ENCODE measurements around the gene KDELR3. TPM values are rescaled to one million over a fixed set of nuclear protein-coding genes. Genes with fewer than 3 reads are reported as not detected.

The KDELR3 gene
- total RNA-seq, 1 donor from 2014 or later = 72.6 TPM

DNA sequence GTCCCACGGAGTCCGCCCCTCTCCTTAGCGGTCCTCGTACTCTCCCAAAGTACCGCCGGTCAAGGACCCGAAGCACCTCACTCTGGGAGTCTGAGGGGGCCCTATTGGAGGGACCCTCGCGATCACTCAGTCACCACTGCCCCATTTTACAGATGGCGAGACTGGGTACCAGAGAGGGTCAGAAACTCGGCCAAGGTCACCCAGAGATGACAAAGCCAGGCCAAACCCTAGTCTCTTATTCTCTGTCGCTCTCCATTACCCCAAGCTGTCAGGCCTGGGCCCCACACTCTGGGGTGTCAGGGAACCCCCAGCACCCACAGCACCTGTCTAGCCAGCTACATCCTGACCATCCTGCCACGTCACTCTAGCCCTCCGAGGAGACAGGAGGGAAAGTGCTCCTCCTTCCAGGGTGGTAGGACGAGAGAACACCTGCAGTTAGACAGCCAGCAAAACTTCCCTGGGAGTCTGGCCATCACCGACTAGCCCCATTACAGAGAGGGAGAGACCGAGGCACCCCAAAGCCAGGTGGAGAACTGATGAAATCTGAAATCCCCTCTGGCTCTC, 11.5 kb upstream of the KDELR3 start:
- Histone ChIP-seq H3K36me3 (ENCODE audit: insufficient read depth, low read length) (no peaks in the 10 kb centered on the region), H3K79me2 (ENCODE audit: insufficient read depth, low read length) (no peaks in the 10 kb centered on the region), H3K4me2 (ENCODE audit: low read length) (peak overlapping the region; percentile 79), H3K9ac (ENCODE audit: low read length) (no peak overlapping the region), H3K9me3 (ENCODE audit: insufficient read depth, low read depth, low read length) (no peaks in the 10 kb centered on the region), H4K20me1 (ENCODE audit: insufficient read depth, low read length) (peaks cover 13% of the 10 kb centered on the region), H3K4me1 (ENCODE audit: insufficient read depth, low read length) (peaks cover 7% of the 10 kb centered on the region), H3K27me3 (ENCODE audit: insufficient read depth, low read length) (peaks cover 73% of the 10 kb centered on the region), H3K27ac (ENCODE audit: low read depth, low read length) (no peak overlapping the region), H3K4me3 (ENCODE audit: insufficient read depth, low read depth, low read length) (no peak overlapping the region), H2AFZ (ENCODE audit: low read depth, low read length) (no peak overlapping the region)
- DNase-seq (ENCODE audit: low read depth) (no peak), FAIRE-seq (no peak)
- no peak for TF ChIP-seq EZH2 (IDR thresholded peaks at IDR 0.05; ENCODE audit: insufficient read depth, low read length)
- TF ChIP-seq, protein P1, sequence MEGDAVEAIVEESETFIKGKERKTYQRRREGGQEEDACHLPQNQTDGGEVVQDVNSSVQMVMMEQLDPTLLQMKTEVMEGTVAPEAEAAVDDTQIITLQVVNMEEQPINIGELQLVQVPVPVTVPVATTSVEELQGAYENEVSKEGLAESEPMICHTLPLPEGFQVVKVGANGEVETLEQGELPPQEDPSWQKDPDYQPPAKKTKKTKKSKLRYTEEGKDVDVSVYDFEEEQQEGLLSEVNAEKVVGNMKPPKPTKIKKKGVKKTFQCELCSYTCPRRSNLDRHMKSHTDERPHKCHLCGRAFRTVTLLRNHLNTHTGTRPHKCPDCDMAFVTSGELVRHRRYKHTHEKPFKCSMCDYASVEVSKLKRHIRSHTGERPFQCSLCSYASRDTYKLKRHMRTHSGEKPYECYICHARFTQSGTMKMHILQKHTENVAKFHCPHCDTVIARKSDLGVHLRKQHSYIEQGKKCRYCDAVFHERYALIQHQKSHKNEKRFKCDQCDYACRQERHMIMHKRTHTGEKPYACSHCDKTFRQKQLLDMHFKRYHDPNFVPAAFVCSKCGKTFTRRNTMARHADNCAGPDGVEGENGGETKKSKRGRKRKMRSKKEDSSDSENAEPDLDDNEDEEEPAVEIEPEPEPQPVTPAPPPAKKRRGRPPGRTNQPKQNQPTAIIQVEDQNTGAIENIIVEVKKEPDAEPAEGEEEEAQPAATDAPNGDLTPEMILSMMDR (IDR thresholded peaks at IDR 0.05; ENCODE audit: insufficient read depth, low read depth, low read length) = no peak
- H3K9me3 Mint-ChIP-seq (ENCODE audit: unreplicated experiment) = no peaks in the 10 kb centered on the region
- peaks cover 69% of the 10 kb centered on the region for H3K27me3 Mint-ChIP-seq (ENCODE audit: low read depth, unreplicated experiment)
- no peaks in the 10 kb centered on the region for H3K36me3 Mint-ChIP-seq (ENCODE audit: low read depth, unreplicated experiment)
- H3K27ac Mint-ChIP-seq (ENCODE audit: unreplicated experiment) = no peak overlapping the region
- H3K4me1 Mint-ChIP-seq (ENCODE audit: low read depth, unreplicated experiment) = peaks cover 3% of the 10 kb centered on the region
- H3K4me3 Mint-ChIP-seq (ENCODE audit: unreplicated experiment) = peak overlapping the region; percentile 78

DNA sequence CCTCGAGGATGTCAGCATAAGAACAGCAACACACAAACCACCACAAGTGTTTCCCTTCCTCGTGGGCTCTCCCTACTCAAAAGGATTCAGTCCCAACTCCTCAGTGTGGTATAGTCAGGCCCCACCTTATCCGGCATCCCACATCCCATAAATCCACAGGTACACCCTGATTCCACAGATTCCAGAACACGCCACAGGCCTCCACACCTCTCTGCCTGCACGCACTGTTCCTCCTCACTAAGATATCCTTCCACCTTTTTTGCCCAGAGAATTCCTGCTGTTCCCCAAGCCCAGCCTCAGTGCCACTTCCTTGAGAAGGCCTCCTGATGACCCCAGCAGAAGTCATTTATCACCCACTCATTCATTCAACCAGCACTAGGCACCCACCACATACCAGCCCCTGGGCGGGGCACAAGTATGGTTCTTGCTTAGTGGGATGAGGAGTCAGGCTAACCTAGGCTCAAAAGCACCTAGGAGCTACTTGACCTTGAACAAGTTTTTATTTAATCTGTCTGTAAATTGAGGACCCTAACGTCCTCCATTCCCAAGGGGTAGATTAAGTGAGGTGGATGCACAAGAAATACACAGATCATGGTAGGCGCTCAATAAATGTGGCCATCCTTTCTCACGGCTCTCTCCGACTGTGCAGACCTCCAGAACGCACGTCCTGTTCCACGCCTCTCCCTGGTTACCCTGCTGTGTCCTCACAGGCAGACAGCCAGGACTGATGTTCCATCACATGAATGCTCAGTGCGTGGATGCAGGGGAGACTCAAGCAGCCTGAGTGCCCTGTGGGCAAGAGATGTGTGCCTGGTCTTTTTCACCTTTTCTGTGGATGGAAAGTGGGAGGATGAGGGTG, 10.8 kb upstream of the KDELR3 start:
- Histone ChIP-seq H4K20me1 (ENCODE audit: insufficient read depth, low read length) (peaks cover 13% of the 10 kb centered on the region), H3K27ac (ENCODE audit: low read depth, low read length) (no peak overlapping the region), H3K9me3 (ENCODE audit: insufficient read depth, low read depth, low read length) (no peaks in the 10 kb centered on the region), H3K27me3 (ENCODE audit: insufficient read depth, low read length) (peaks cover 67% of the 10 kb centered on the region), H3K4me1 (ENCODE audit: insufficient read depth, low read length) (peaks cover 7% of the 10 kb centered on the region), H3K36me3 (ENCODE audit: insufficient read depth, low read length) (no peaks in the 10 kb centered on the region), H3K4me3 (ENCODE audit: insufficient read depth, low read depth, low read length) (no peak overlapping the region), H3K9ac (ENCODE audit: low read length) (no peak overlapping the region), H2AFZ (ENCODE audit: low read depth, low read length) (no peak overlapping the region), H3K4me2 (ENCODE audit: low read length) (no peak overlapping the region), H3K79me2 (ENCODE audit: insufficient read depth, low read length) (no peaks in the 10 kb centered on the region)
- Mint-ChIP-seq H3K4me1 (ENCODE audit: low read depth, unreplicated experiment) (peaks cover 3% of the 10 kb centered on the region), H3K27ac (ENCODE audit: unreplicated experiment) (no peak overlapping the region), H3K9me3 (ENCODE audit: unreplicated experiment) (no peaks in the 10 kb centered on the region), H3K4me3 (ENCODE audit: unreplicated experiment) (peak overlapping the region; percentile 78), H3K36me3 (ENCODE audit: low read depth, unreplicated experiment) (no peaks in the 10 kb centered on the region), H3K27me3 (ENCODE audit: low read depth, unreplicated experiment) (peaks cover 69% of the 10 kb centered on the region)
- no peak for FAIRE-seq
- TF ChIP-seq, protein P1 (IDR thresholded peaks at IDR 0.05; ENCODE audit: insufficient read depth, low read depth, low read length) = no peak
- TF ChIP-seq EZH2 (IDR thresholded peaks at IDR 0.05; ENCODE audit: insufficient read depth, low read length) = no peak
- no peak for DNase-seq (ENCODE audit: low read depth)

Data from astrocyte (in vitro differentiated cells and primary cell).